Measurements from ENCODE around the gene MCRIP1. TPM values are rescaled to one million over a fixed set of nuclear protein-coding genes. Genes with fewer than 3 reads are reported as not detected.

Gene MCRIP1
- total and polyA plus RNA-seq, 2 of the 13 experiments (the other 11 are each of a cell fraction or from before 2014, with no cell fraction given): 79.7 to 84.9 TPM

DNA sequence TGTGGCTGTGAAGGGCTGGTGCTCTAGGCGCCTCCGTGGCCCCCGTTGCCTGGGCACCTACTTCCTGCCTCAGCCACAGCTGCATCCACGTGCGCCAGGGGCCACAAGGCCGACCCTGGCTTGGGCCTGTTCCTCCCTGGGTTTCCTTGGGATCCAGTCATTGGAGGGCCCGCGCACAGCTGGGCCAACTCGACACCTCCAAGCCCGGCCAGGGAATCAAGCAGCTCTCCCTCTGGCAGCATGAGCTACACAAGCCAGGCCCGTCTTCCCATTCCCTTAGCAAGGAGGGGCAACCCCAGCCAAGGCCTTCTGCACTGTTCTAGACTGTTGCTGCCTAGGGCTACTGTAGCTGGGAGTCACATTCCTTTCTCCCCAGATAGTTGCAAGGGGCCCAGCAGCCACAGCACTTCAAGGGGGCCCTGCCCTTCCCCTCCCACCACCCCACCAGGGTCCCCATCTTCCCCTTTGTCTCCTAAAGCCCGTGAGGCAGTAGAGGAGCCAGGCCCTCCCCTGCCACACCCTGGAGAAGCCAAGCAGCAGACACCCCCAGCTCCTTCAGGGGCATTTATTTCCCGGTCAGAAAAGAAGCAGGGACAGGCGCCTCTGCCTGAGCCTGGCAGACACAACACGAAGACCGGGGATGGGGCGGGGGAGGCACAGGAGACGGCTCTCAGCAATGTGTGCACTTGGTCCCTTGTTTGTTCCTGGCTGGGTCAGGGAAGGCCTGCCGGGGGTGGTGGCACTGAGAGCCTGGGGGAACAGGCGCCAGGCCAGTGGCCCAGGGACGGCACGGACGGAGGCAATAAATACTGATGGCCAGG is 34.3 kb upstream of the MCRIP1 start (continued):
- TF ChIP-seq, protein P1, sequence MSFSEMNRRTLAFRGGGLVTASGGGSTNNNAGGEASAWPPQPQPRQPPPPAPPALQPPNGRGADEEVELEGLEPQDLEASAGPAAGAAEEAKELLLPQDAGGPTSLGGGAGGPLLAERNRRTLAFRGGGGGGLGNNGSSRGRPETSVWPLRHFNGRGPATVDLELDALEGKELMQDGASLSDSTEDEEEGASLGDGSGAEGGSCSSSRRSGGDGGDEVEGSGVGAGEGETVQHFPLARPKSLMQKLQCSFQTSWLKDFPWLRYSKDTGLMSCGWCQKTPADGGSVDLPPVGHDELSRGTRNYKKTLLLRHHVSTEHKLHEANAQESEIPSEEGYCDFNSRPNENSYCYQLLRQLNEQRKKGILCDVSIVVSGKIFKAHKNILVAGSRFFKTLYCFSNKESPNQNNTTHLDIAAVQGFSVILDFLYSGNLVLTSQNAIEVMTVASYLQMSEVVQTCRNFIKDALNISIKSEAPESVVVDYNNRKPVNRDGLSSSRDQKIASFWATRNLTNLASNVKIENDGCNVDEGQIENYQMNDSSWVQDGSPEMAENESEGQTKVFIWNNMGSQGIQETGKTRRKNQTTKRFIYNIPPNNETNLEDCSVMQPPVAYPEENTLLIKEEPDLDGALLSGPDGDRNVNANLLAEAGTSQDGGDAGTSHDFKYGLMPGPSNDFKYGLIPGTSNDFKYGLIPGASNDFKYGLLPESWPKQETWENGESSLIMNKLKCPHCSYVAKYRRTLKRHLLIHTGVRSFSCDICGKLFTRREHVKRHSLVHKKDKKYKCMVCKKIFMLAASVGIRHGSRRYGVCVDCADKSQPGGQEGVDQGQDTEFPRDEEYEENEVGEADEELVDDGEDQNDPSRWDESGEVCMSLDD (CRISPR knock-in tag; IDR thresholded peaks at IDR 0.05; ENCODE audit: borderline replicate concordance): no peak
- no peak for TF ChIP-seq TCF12 (IDR thresholded peaks at IDR 0.05)
- peak; percentile 76 for TF ChIP-seq TCF12 (CRISPR knock-in tag; IDR thresholded peaks at IDR 0.05)
- no peak for TF ChIP-seq NFKBIZ (CRISPR knock-in tag; IDR thresholded peaks at IDR 0.05)
- TF ChIP-seq GABPA (IDR thresholded peaks at IDR 0.05; ENCODE audit: low read depth, low read length): no peak
- TF ChIP-seq GABPA (CRISPR knock-in tag; IDR thresholded peaks at IDR 0.05; ENCODE audit: low read depth): no peak
- TF ChIP-seq CCAR2 (optimal IDR thresholded peaks at IDR 0.05; ENCODE audit: low read depth, low read length): no peak
- TF ChIP-seq CENPX (CRISPR knock-in tag; IDR thresholded peaks at IDR 0.05): no peak
- no peak for TF ChIP-seq SIN3B (IDR thresholded peaks at IDR 0.05; ENCODE audit: low read length)
- TF ChIP-seq, protein P2, sequence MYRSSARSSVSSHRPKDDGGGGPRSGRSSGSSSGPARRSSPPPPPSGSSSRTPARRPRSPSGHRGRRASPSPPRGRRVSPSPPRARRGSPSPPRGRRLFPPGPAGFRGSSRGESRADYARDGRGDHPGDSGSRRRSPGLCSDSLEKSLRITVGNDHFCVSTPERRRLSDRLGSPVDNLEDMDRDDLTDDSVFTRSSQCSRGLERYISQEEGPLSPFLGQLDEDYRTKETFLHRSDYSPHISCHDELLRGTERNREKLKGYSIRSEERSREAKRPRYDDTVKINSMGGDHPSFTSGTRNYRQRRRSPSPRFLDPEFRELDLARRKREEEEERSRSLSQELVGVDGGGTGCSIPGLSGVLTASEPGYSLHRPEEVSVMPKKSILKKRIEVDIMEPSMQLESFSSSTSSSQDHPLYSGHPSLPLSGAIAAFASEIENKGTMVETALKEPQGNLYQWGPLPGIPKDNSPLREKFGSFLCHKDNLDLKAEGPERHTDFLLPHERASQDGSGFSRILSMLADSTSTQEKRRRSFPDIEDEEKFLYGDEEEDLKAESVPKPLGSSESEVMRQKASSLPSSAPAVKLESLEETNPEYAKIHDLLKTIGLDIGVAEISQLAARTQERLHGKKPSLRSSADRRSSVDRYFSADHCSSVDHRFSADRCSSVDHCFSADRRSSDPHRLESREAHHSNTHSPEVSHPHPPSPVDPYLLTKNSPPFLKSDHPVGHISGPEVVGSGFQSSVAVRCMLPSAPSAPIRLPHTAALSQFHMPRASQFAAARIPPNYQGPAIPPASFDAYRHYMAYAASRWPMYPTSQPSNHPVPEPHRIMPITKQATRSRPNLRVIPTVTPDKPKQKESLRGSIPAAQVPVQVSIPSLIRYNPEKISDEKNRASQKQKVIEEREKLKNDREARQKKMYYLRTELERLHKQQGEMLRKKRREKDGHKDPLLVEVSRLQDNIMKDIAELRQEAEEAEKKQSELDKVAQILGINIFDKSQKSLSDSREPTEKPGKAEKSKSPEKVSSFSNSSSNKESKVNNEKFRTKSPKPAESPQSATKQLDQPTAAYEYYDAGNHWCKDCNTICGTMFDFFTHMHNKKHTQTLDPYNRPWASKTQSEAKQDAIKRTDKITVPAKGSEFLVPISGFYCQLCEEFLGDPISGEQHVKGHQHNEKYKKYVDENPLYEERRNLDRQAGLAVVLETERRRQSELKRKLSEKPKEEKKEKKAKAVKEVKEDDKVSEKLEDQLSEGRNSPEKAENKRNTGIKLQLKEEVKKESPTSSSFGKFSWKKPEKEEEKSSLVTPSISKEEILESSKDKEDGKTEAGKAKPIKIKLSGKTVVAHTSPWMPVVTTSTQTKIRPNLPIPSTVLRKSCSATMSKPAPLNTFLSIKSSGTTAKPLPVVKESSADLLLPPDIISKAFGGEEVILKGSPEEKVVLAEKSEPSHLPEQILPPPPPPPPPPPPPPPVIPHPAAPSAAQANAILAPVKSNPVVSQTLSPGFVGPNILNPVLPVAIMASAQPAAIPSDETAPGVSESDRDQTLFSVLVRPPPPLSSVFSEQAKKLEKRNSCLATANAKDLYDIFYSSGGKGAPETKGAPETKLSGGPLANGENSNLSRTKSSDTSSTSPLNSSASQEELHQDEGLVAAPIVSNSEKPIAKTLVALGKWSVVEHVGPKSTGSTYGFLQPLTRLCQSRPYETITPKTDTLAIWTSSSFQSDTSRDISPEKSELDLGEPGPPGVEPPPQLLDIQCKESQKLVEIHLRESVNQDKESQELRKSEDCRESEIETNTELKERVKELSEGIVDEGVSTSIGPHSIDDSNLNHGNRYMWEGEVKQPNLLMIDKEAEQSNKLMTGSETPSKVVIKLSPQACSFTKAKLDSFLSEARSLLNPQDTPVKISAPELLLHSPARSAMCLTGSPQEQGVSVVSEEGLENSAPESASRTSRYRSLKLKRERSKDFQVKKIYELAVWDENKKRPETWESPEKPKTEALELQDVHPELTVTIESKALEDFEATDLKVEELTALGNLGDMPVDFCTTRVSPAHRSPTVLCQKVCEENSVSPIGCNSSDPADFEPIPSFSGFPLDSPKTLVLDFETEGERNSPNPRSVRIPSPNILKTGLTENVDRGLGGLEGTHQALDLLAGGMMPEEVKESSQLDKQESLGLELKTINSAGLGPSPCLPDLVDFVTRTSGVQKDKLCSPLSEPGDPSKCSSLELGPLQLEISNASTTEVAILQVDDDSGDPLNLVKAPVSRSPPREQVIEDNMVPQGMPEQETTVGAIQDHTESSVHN (CRISPR knock-in tag; IDR thresholded peaks at IDR 0.05): peak; percentile 29; the same call in 1 of the 2 replicates
- no peak for TF ChIP-seq ZNF615 (CRISPR knock-in tag; IDR thresholded peaks at IDR 0.05; ENCODE audit: borderline replicate concordance)
- TF ChIP-seq ZBTB3 (CRISPR knock-in tag; IDR thresholded peaks at IDR 0.05; ENCODE audit: borderline replicate concordance, low read depth): peak; percentile 82; the same call in 1 of the 2 replicates
- TF ChIP-seq ZNF839 (CRISPR knock-in tag; IDR thresholded peaks at IDR 0.05; ENCODE audit: borderline replicate concordance): no peak
- 0 out of 2 replicates have a peak, but pooled peaks have one; percentile 15 for TF ChIP-seq TRIM24 (CRISPR knock-in tag; IDR thresholded peaks at IDR 0.05)
- TF ChIP-seq, protein P3, sequence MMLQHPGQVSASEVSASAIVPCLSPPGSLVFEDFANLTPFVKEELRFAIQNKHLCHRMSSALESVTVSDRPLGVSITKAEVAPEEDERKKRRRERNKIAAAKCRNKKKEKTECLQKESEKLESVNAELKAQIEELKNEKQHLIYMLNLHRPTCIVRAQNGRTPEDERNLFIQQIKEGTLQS (CRISPR knock-in tag; IDR thresholded peaks at IDR 0.05): no peak
- peak; percentile 16; the same call in 1 of the 2 replicates for TF ChIP-seq HOXA9 (CRISPR knock-in tag; IDR thresholded peaks at IDR 0.05; ENCODE audit: borderline replicate concordance)
- TF ChIP-seq ETV6 (CRISPR knock-in tag; conservative IDR thresholded peaks at IDR 0.05): no peak
